ENCODE results near the gene TRIB2. TPM values are rescaled to one million over a fixed set of nuclear protein-coding genes. Genes with fewer than 3 reads are reported as not detected.

TRIB2 gene
- total RNA-seq, 4 donors from 2014 or later, result 26.1 to 52.5 (median 29.1) TPM

GRCh38 chr2:12762337-12762736, 45.6 kb downstream of the TRIB2 start:
- WGBS, 2 donors, result 82 to 89% methylated on average over 2 of the region's 2 CpGs
- DNase-seq (ENCODE audit: low spot score in 2 of 2), result no peak
- no peak overlapping the region for H3K4me3 ChIP-seq (ENCODE audit: low read depth, poor library complexity, severe bottlenecking)
- TF ChIP-seq POLR2A (IDR thresholded peaks at IDR 0.05), result no peak
- TF ChIP-seq CTCF (IDR thresholded peaks at IDR 0.05), result no peak
- intact Hi-C loops (cut with DNase I; ENCODE audit: low total_unique reads), result no loop called here

GRCh38 chr2:12762976-12763375, 46.2 kb downstream of the TRIB2 start:
- TF ChIP-seq CTCF (IDR thresholded peaks at IDR 0.05) (no peak), POLR2A (IDR thresholded peaks at IDR 0.05) (no peak)
- WGBS, 2 donors, result 48 to 66% methylated on average over 4 of the region's 4 CpGs
- no peak for DNase-seq (ENCODE audit: low spot score in 2 of 2)
- intact Hi-C loops (cut with DNase I; ENCODE audit: low total_unique reads), result no loop called here
- H3K4me3 ChIP-seq (ENCODE audit: low read depth, poor library complexity, severe bottlenecking), result no peak overlapping the region

- intact Hi-C loops (cut with DNase I; ENCODE audit: low total_unique reads), result no loop called here
- TF ChIP-seq CTCF (IDR thresholded peaks at IDR 0.05) (no peak), POLR2A (IDR thresholded peaks at IDR 0.05) (no peak)
- H3K4me3 ChIP-seq (ENCODE audit: low read depth, poor library complexity, severe bottlenecking), result no peak overlapping the region
- WGBS, 2 donors, result 39 to 41% methylated on average over 4 of the region's 4 CpGs
- DNase-seq (ENCODE audit: low spot score in 2 of 2), result no peak
Measured at GRCh38 chr2:12763486-12763885, 46.8 kb downstream of the TRIB2 start.

- DNase-seq (ENCODE audit: low spot score in 2 of 2), result no peak
- WGBS, 2 donors, result 39 to 58% methylated on average over 4 of the region's 4 CpGs
- no peak overlapping the region for H3K4me3 ChIP-seq (ENCODE audit: low read depth, poor library complexity, severe bottlenecking)
- intact Hi-C loops (cut with DNase I; ENCODE audit: low total_unique reads), result no loop called here
- TF ChIP-seq CTCF (IDR thresholded peaks at IDR 0.05) (no peak), POLR2A (IDR thresholded peaks at IDR 0.05) (no peak)
Measured at GRCh38 chr2:12764075-12764730, 47.5 kb downstream of the TRIB2 start.

GRCh38 chr2:12764849-12765605, 48.3 kb downstream of the TRIB2 start:
- TF ChIP-seq CTCF (IDR thresholded peaks at IDR 0.05), result no peak
- no peak for TF ChIP-seq POLR2A (IDR thresholded peaks at IDR 0.05)
- intact Hi-C loops (cut with DNase I; ENCODE audit: low total_unique reads), result no loop called here
- no peak for DNase-seq (ENCODE audit: low spot score in 2 of 2)
- H3K4me3 ChIP-seq (ENCODE audit: low read depth, poor library complexity, severe bottlenecking), result no peak overlapping the region
- 79% methylated on average over 7 of the region's 7 CpGs for WGBS, 2 donors

Data from lower leg skin (tissue), 4 donors.